ENCODE data around the gene MEAK7. TPM values are rescaled to one million over a fixed set of nuclear protein-coding genes. Genes with fewer than 3 reads are reported as not detected.

Gene MEAK7
- total RNA-seq, 2 donors from 2014 or later, result 6.7 to 11.2 TPM

- 94% methylated on average over 11 of the region's 11 CpGs for WGBS, 2 donors
- DNase-seq (no peak), ATAC-seq (no peak)
- intact Hi-C loops (cut with DNase I), result no loop called here
- H3K9me3 ChIP-seq, result no peaks in the 10 kb centered on the region
- no peaks in the 10 kb centered on the region for H3K4me1 ChIP-seq
- peaks cover 0 to 11% of the 10 kb centered on the region in 2 donors for H3K36me3 ChIP-seq (replicated peaks in 1 of 2; ENCODE audit: insufficient read depth in 1 of 2, low read depth in 2 of 2)
- H3K27ac ChIP-seq, result no peak overlapping the region
- no peak overlapping the region for H3K4me3 ChIP-seq
- TF ChIP-seq CTCF (IDR thresholded peaks at IDR 0.05) (no peak), POLR2A (IDR thresholded peaks at IDR 0.05) (no peak)
- no peaks in the 10 kb centered on the region for H3K27me3 ChIP-seq
These were observed 9.0 kb downstream of the MEAK7 start for GRCh38 chr16:84495506-84495905.

DNA sequence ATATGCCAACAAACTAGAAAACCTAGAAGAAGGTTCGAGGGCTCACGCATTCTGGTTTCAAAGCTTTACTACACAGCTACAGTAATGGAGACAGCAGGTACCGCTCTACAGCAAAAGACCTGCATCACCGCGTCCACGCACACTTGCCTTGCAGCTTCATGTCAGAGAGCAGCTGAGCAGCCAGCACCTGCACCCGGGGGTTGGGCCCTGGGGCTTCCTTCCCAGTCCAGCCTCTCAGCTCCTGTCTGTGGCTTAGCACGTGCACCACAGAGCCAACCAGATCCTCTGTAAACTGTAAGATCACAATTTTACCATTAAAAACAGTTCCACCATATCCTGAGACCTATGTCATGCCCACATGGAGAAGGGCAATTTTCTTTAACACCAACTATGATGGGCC is 15.3 kb downstream of the MEAK7 start:
- TF ChIP-seq POLR2A (IDR thresholded peaks at IDR 0.05) (no peak), CTCF (IDR thresholded peaks at IDR 0.05) (no peak)
- no peak for DNase-seq
- ATAC-seq, result no peak
- intact Hi-C loops (cut with DNase I), result no loop called here
- no peak overlapping the region for H3K27ac ChIP-seq
- H3K4me3 ChIP-seq, result no peak overlapping the region
- H3K27me3 ChIP-seq, result no peaks in the 10 kb centered on the region
- no peaks in the 10 kb centered on the region for H3K4me1 ChIP-seq
- H3K9me3 ChIP-seq, result no peaks in the 10 kb centered on the region
- peaks cover 0 to 4% of the 10 kb centered on the region in 2 donors for H3K36me3 ChIP-seq (replicated peaks in 1 of 2; ENCODE audit: insufficient read depth in 1 of 2, low read depth in 2 of 2)
- WGBS, 2 donors, result 88 to 93% methylated on average over 8 of the region's 8 CpGs

DNA sequence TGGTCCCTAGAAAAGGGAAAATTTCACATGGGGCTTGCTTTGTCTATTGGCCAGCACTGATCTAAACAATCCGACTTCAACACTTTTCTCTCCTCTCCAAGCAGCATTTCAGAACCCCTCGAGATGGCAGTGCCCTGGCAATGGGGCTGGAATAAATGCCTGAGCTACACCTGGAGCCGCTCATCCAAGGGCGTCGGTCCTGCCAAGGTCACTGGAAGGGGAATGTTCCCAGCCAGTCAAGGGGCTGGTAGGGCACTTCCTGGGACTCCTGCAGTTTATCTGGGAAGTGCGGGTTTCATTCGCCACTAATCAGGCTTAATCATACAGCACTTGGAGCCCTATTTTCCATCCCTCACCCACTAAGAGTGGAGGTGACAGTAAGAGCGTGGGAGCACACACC is 17.1 kb downstream of the MEAK7 start:
- ATAC-seq (no peak), DNase-seq (no peak)
- intact Hi-C loops (cut with DNase I), result no loop called here
- 32 to 34% methylated on average over 5 to 8 of the region's 8 CpGs for WGBS, 2 donors
- Histone ChIP-seq H3K27me3 (no peaks in the 10 kb centered on the region), H3K36me3 (replicated peaks in 1 of 2; ENCODE audit: insufficient read depth in 1 of 2, low read depth in 2 of 2) (peaks cover 0 to 2% of the 10 kb centered on the region in 2 donors), H3K27ac (no peak overlapping the region), H3K9me3 (no peaks in the 10 kb centered on the region), H3K4me1 (no peaks in the 10 kb centered on the region), H3K4me3 (no peak overlapping the region)
- no peak for TF ChIP-seq POLR2A (IDR thresholded peaks at IDR 0.05)
- TF ChIP-seq CTCF (IDR thresholded peaks at IDR 0.05), result no peak

GRCh38 chr16:84486551-84487235 is 17.8 kb downstream of the MEAK7 start:
- Histone ChIP-seq H3K36me3 (replicated peaks in 1 of 2; ENCODE audit: insufficient read depth in 1 of 2, low read depth in 2 of 2) (peaks cover 0 to 2% of the 10 kb centered on the region in 2 donors), H3K9me3 (no peaks in the 10 kb centered on the region), H3K4me3 (no peak overlapping the region), H3K4me1 (no peaks in the 10 kb centered on the region), H3K27ac (no peak overlapping the region), H3K27me3 (no peaks in the 10 kb centered on the region)
- no peak for TF ChIP-seq POLR2A (IDR thresholded peaks at IDR 0.05)
- no peak for TF ChIP-seq CTCF (IDR thresholded peaks at IDR 0.05)
- intact Hi-C loops (cut with DNase I), result no loop called here
- ATAC-seq (no peak), DNase-seq (no peak)
- WGBS, 2 donors, result 85 to 91% methylated on average over 14 to 17 of the region's 17 CpGs

DNA sequence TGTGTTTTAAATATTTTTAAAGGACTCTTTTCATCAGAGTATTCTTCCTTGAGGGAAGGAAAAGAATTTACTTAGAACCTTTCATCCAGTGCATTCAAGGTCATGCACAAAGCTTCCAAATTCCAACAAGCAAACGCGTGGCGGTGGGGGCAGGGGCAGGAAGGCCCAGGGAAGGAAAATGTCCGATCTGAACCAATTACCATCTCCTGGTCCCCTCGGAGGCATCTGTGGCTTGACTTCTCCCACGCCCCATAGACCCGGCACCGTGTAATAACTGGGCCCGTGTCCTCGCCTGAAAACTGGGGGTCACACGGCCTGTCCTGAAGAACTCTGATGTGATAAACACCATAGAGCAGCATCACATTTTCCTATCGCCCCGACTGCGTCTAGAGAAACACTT is 18.3 kb downstream of the MEAK7 start:
- 83 to 90% methylated on average over 14 of the region's 14 CpGs for WGBS, 2 donors
- no peaks in the 10 kb centered on the region for H3K9me3 ChIP-seq
- H3K27ac ChIP-seq, result no peak overlapping the region
- H3K27me3 ChIP-seq, result no peaks in the 10 kb centered on the region
- ATAC-seq (no peak), DNase-seq (no peak)
- no peak overlapping the region for H3K4me3 ChIP-seq
- no peaks in the 10 kb centered on the region for H3K4me1 ChIP-seq
- TF ChIP-seq CTCF (IDR thresholded peaks at IDR 0.05), result no peak
- H3K36me3 ChIP-seq (replicated peaks in 1 of 2; ENCODE audit: insufficient read depth in 1 of 2, low read depth in 2 of 2), result peaks cover 0 to 2% of the 10 kb centered on the region in 2 donors
- intact Hi-C loops (cut with DNase I), result no loop called here

All from body of pancreas (tissue), 4 donors.